Liver (tissue), 9 donors: ENCODE results near the gene TOP2A. TPM values are rescaled to one million over a fixed set of nuclear protein-coding genes. Genes with fewer than 3 reads are reported as not detected.
A peak's percentile ranks its signal among the peaks of the same experiment; 100 is the strongest.

Experiments
- DNase-seq: peaks from one replicate; pipeline ENCODE4 v3.0.0-alpha.2; 2017; ENCODE audit warnings: low spot score
- H3K27ac ChIP-seq, 2 donors: one replicate each; pipeline ENCODE4 v1.7.0; 2013; ENCODE audit warnings: inconsistent platforms in 2 of 2, low read length in 2 of 2, control low read depth in 1 of 2, low read depth in 1 of 2, mild to moderate bottlenecking in 1 of 2
- H3K27me3 ChIP-seq, 4 donors: one replicate each; pipeline versions ENCODE4 v1.6.1 to v1.7.0; 2013; ENCODE audit warnings: low read length in 3 of 4, inconsistent platforms in 1 of 4, mild to moderate bottlenecking in 1 of 4, moderate library complexity in 1 of 4; ENCODE audit not compliant: control insufficient read depth in 4 of 4, insufficient read depth in 4 of 4
- H3K36me3 ChIP-seq, 4 donors: one replicate each; pipeline versions ENCODE4 v1.6.1 to v1.7.0; 2013; ENCODE audit warnings: low read length in 3 of 4, mild to moderate bottlenecking in 3 of 4, low read depth in 1 of 4, moderate library complexity in 1 of 4; ENCODE audit not compliant: control insufficient read depth in 4 of 4, insufficient read depth in 3 of 4
- H3K4me1 ChIP-seq, 4 donors: one replicate each; pipeline versions ENCODE4 v1.6.1 to v1.7.0; 2013; ENCODE audit warnings: low read length in 3 of 4, mild to moderate bottlenecking in 3 of 4, moderate library complexity in 1 of 4; ENCODE audit not compliant: control insufficient read depth in 4 of 4, insufficient read depth in 4 of 4
- H3K4me3 ChIP-seq, 3 donors: one replicate each; pipeline versions ENCODE4 v1.6.1 to v1.7.0; 2013; ENCODE audit warnings: low read length in 3 of 3, control low read depth in 1 of 3, low read depth in 1 of 3, mild to moderate bottlenecking in 1 of 3
- H3K9ac ChIP-seq, 2 donors: one replicate each; pipeline ENCODE4 v1.7.0; 2013; ENCODE audit warnings: low read length in 2 of 2, mild to moderate bottlenecking in 2 of 2, moderate library complexity in 2 of 2, control low read depth in 1 of 2, low read depth in 1 of 2
- H3K9me3 ChIP-seq, 4 donors: one replicate each; pipeline versions ENCODE4 v1.6.1 to v1.7.0; 2013; ENCODE audit warnings: low read length in 3 of 4; ENCODE audit not compliant: control insufficient read depth in 4 of 4
- EGR1 ChIP-seq, 2 donors: IDR thresholded peaks; 2 replicates each; pipeline ENCODE4 v1.6.1; 2016 to 2018; ENCODE audit warnings: antibody characterized with exemption in 2 of 2, low read depth in 2 of 2
- FOXA1 ChIP-seq: IDR thresholded peaks from 2 replicates; pipeline ENCODE4 v1.6.1; 2016; ENCODE audit warnings: antibody characterized with exemption
- FOXA2 ChIP-seq: IDR thresholded peaks from 2 replicates; pipeline ENCODE4 v1.6.1; 2016; ENCODE audit warnings: antibody characterized with exemption
- GABPA ChIP-seq, 2 donors: IDR thresholded peaks in 1 of 2; conservative IDR thresholded peaks in 1 of 2; 2 replicates each; pipeline ENCODE4 v1.6.1; 2016; ENCODE audit warnings: antibody characterized with exemption in 2 of 2, mild to moderate bottlenecking in 1 of 2, moderate library complexity in 1 of 2
- HNF4A ChIP-seq, 2 donors: conservative IDR thresholded peaks; 2 replicates each; pipeline ENCODE4 v1.6.1; 2016; ENCODE audit warnings: antibody characterized with exemption in 2 of 2, mild to moderate bottlenecking in 2 of 2
- HNF4G ChIP-seq: IDR thresholded peaks from 2 replicates; pipeline ENCODE4 v1.6.1; 2016; ENCODE audit warnings: antibody characterized with exemption
- JUND ChIP-seq, 2 donors: IDR thresholded peaks; 2 replicates each; pipeline ENCODE4 v1.6.1; 2016; ENCODE audit warnings: antibody characterized with exemption in 2 of 2
- NR2F2 ChIP-seq: IDR thresholded peaks from 2 replicates; pipeline ENCODE4 v1.6.1; 2016; ENCODE audit warnings: antibody characterized with exemption
- RAD21 ChIP-seq, 2 donors: IDR thresholded peaks; 2 replicates each; pipeline ENCODE4 v1.6.1; 2016; ENCODE audit warnings: antibody characterized with exemption in 2 of 2, mild to moderate bottlenecking in 2 of 2
- RXRA ChIP-seq, 2 donors: IDR thresholded peaks; 2 replicates each; pipeline ENCODE4 v1.6.1; 2017 to 2018; ENCODE audit warnings: antibody characterized with exemption in 2 of 2, mild to moderate bottlenecking in 1 of 2
- SP1 ChIP-seq: IDR thresholded peaks from 2 replicates; pipeline ENCODE4 v1.6.1; 2018; ENCODE audit warnings: antibody characterized with exemption, mild to moderate bottlenecking
- TAF1 ChIP-seq: conservative IDR thresholded peaks from 2 replicates; pipeline ENCODE4 v1.6.1; 2016; ENCODE audit warnings: antibody characterized with exemption, mild to moderate bottlenecking
- YY1 ChIP-seq: IDR thresholded peaks from 2 replicates; pipeline ENCODE4 v1.6.1; 2016; ENCODE audit warnings: antibody characterized with exemption, mild to moderate bottlenecking
- WGBS: extraction: QIAGEN DNeasy Blood & Tissue Kit; methylation state at CpG from one replicate; pipeline ENCODE4 v1.1.7; 2013; 5-methylcytosine and 5-hydroxymethylcytosine counted together
- polyA plus RNA-seq, 2 donors: library from polyadenylated mRNA; stranded (reverse) in 1 of 2; unstranded in 1 of 2; fragments of 200-250 nt in 1 of 2; fragments of >200 nt in 1 of 2; fragmentation: Nextera tagmentation in 1 of 2; extraction: Ambion mirVana in 1 of 2; gene quantifications; one replicate each; pipeline versions ENCODE4 v1.2.1 to v1.2.3, GENCODE V29; 2013 to 2015
- total RNA-seq, 2 donors: library from RNA; depleted of rRNA; stranded (reverse); fragments of >200 nt; gene quantifications; one replicate each; pipeline ENCODE4 v1.2.3, GENCODE V29; 2014
- TF ChIP-seq, protein P1 (sequence below): IDR thresholded peaks from 2 replicates; pipeline ENCODE4 v1.6.1; 2016; ENCODE audit warnings: antibody characterized with exemption
- TF ChIP-seq, protein P2 (sequence below): fragments of 150-350 bp; IDR thresholded peaks from 2 replicates; pipeline ENCODE4 v1.5.1; 2017; ENCODE audit warnings: improper control_type of control experiment, low read depth, low read length; ENCODE audit not compliant: missing input control
- TF ChIP-seq, protein P3 (sequence below): IDR thresholded peaks from 2 replicates; pipeline ENCODE4 v1.6.1; 2016; ENCODE audit warnings: antibody characterized with exemption, mild to moderate bottlenecking
- TF ChIP-seq, protein P4 (sequence below): IDR thresholded peaks from 2 replicates; pipeline ENCODE4 v1.6.1; 2016; ENCODE audit warnings: antibody characterized with exemption
- TF ChIP-seq, protein P5 (sequence below): IDR thresholded peaks from 2 replicates; pipeline ENCODE4 v1.6.1; 2016; ENCODE audit warnings: antibody characterized with exemption
- donor health status: healthy.
- donor health status: healthy.
- donor health status: healthy.
- donor health status: healthy.
- donor health status: healthy.

The TOP2A gene
- total and polyA plus RNA-seq, 4 donors = 0.08 to 102 (median 3.6) TPM

DNA sequence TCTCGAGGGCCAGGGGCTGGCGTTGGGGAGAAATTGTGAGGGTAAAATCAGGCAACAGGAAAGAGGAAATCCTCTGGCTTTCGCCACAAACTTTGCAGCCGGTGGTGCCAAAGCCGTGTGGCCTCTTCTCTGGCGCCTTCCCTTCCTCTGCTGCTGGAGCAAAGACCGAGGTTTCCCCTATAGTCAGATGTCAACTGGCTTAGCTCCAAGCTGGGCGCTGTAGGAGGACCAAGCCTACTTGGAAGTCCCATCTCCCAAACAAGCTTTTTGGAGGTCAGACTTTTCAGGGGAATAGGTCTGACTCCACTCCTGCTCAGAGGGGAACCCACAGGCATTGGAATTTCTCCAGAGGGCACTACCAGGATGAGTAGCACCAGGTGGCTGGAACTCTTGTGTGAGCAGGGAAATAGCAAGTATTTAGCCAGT, 30.5 kb upstream of the TOP2A start:
- WGBS = 1% methylated on average over 8 of the region's 8 CpGs

DNA sequence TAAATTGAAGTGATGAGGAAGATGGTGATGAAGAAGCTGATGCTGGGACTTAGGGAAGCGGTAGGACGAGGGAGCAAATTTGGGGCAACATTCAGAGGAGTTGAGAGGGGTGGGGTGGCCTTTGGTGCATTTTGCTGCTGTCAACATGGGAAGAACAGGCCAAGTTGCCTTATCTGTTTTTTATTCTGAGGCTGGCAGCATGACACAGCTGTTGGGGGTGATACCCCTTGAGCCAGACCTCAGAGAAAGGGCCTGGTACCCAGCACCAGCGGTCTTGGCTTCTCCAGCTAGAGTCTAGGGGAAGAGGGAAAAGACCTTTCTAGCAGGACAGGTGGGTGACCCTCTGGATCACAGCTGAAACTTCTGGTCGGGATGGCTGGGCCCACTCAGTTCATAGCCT, 30.1 kb upstream of the TOP2A start:
- DNase-seq = no peak
- WGBS = 17% methylated on average over 4 of the region's 4 CpGs
- Histone ChIP-seq H3K4me3 (peak overlapping the region; percentile 40 to 69 (median 49)), H3K4me1 (peaks cover 14 to 67% (median 58%) of the 10 kb centered on the region in 4 donors), H3K27ac (peak overlapping the region; percentile 92 to 97), H3K9ac (peak overlapping the region; percentile 66 to 81), H3K9me3 (no peaks in the 10 kb centered on the region), H3K27me3 (no peaks in the 10 kb centered on the region), H3K36me3 (peaks cover 0 to 10% (median 1%) of the 10 kb centered on the region in 4 donors)
- TF ChIP-seq RXRA (IDR thresholded peaks at IDR 0.05) = no peak
- no peak for TF ChIP-seq HNF4A (conservative IDR thresholded peaks at IDR 0.05)
- TF ChIP-seq FOXA2 = no peak
- no peak for TF ChIP-seq JUND (IDR thresholded peaks at IDR 0.05)
- no peak for TF ChIP-seq RAD21 (IDR thresholded peaks at IDR 0.05)
- TF ChIP-seq, protein P1, sequence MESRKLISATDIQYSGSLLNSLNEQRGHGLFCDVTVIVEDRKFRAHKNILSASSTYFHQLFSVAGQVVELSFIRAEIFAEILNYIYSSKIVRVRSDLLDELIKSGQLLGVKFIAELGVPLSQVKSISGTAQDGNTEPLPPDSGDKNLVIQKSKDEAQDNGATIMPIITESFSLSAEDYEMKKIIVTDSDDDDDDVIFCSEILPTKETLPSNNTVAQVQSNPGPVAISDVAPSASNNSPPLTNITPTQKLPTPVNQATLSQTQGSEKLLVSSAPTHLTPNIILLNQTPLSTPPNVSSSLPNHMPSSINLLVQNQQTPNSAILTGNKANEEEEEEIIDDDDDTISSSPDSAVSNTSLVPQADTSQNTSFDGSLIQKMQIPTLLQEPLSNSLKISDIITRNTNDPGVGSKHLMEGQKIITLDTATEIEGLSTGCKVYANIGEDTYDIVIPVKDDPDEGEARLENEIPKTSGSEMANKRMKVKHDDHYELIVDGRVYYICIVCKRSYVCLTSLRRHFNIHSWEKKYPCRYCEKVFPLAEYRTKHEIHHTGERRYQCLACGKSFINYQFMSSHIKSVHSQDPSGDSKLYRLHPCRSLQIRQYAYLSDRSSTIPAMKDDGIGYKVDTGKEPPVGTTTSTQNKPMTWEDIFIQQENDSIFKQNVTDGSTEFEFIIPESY = no peak
- no peak for TF ChIP-seq HNF4G
- TF ChIP-seq, protein P2, sequence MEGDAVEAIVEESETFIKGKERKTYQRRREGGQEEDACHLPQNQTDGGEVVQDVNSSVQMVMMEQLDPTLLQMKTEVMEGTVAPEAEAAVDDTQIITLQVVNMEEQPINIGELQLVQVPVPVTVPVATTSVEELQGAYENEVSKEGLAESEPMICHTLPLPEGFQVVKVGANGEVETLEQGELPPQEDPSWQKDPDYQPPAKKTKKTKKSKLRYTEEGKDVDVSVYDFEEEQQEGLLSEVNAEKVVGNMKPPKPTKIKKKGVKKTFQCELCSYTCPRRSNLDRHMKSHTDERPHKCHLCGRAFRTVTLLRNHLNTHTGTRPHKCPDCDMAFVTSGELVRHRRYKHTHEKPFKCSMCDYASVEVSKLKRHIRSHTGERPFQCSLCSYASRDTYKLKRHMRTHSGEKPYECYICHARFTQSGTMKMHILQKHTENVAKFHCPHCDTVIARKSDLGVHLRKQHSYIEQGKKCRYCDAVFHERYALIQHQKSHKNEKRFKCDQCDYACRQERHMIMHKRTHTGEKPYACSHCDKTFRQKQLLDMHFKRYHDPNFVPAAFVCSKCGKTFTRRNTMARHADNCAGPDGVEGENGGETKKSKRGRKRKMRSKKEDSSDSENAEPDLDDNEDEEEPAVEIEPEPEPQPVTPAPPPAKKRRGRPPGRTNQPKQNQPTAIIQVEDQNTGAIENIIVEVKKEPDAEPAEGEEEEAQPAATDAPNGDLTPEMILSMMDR = no peak
- TF ChIP-seq, protein P3, sequence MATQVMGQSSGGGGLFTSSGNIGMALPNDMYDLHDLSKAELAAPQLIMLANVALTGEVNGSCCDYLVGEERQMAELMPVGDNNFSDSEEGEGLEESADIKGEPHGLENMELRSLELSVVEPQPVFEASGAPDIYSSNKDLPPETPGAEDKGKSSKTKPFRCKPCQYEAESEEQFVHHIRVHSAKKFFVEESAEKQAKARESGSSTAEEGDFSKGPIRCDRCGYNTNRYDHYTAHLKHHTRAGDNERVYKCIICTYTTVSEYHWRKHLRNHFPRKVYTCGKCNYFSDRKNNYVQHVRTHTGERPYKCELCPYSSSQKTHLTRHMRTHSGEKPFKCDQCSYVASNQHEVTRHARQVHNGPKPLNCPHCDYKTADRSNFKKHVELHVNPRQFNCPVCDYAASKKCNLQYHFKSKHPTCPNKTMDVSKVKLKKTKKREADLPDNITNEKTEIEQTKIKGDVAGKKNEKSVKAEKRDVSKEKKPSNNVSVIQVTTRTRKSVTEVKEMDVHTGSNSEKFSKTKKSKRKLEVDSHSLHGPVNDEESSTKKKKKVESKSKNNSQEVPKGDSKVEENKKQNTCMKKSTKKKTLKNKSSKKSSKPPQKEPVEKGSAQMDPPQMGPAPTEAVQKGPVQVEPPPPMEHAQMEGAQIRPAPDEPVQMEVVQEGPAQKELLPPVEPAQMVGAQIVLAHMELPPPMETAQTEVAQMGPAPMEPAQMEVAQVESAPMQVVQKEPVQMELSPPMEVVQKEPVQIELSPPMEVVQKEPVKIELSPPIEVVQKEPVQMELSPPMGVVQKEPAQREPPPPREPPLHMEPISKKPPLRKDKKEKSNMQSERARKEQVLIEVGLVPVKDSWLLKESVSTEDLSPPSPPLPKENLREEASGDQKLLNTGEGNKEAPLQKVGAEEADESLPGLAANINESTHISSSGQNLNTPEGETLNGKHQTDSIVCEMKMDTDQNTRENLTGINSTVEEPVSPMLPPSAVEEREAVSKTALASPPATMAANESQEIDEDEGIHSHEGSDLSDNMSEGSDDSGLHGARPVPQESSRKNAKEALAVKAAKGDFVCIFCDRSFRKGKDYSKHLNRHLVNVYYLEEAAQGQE = no peak
- TF ChIP-seq TAF1 = no peak
- no peak for TF ChIP-seq NR2F2
- TF ChIP-seq EGR1 (IDR thresholded peaks at IDR 0.05; ENCODE audit: low read depth in 2 of 2) = no peak
- no peak for TF ChIP-seq FOXA1
- no peak for TF ChIP-seq SP1
- TF ChIP-seq GABPA (IDR thresholded peaks at IDR 0.05 in 1 of 2, conservative IDR thresholded peaks at IDR 0.05 in 1 of 2) = no peak
- TF ChIP-seq, protein P4, sequence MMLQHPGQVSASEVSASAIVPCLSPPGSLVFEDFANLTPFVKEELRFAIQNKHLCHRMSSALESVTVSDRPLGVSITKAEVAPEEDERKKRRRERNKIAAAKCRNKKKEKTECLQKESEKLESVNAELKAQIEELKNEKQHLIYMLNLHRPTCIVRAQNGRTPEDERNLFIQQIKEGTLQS = no peak
- no peak for TF ChIP-seq YY1
- TF ChIP-seq, protein P5, sequence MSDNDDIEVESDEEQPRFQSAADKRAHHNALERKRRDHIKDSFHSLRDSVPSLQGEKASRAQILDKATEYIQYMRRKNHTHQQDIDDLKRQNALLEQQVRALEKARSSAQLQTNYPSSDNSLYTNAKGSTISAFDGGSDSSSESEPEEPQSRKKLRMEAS = no peak

More for the DNA sequence above, 30.5 kb upstream of the TOP2A start:
- Histone ChIP-seq H3K9me3 (no peaks in the 10 kb centered on the region), H3K36me3 (peaks cover 3 to 14% (median 4%) of the 10 kb centered on the region in 4 donors), H3K9ac (peak overlapping the region; percentile 66 to 81), H3K4me3 (peak overlapping the region; percentile 40 to 69 (median 49)), H3K27me3 (no peaks in the 10 kb centered on the region), H3K27ac (peak overlapping the region; percentile 92 to 97), H3K4me1 (peaks cover 15 to 69% (median 61%) of the 10 kb centered on the region in 4 donors)
- no peak for DNase-seq
- TF ChIP-seq TAF1 = peak; percentile 79
- TF ChIP-seq RXRA (IDR thresholded peaks at IDR 0.05) = no peak
- TF ChIP-seq GABPA (IDR thresholded peaks at IDR 0.05 in 1 of 2, conservative IDR thresholded peaks at IDR 0.05 in 1 of 2) = no peak
- no peak for TF ChIP-seq NR2F2
- peak in 1 of 2 donors; percentile 31 for TF ChIP-seq EGR1 (IDR thresholded peaks at IDR 0.05; ENCODE audit: low read depth in 2 of 2)
